Upper lobe of right lung (tissue), 1 donor: ENCODE measurements around the gene DOCK11. TPM values are rescaled to one million over a fixed set of nuclear protein-coding genes. Genes with fewer than 3 reads are reported as not detected.
A peak's percentile ranks its signal among the peaks of the same experiment; 100 is the strongest.
"Not testable (repeated sequence)": the region's sequence is repeated elsewhere in the genome, so short reads cannot be mapped to it uniquely, and the experiment has no call there.

Experiments used
- ATAC-seq: fragments of 200-7000 bp; cut with Tn5 transposase; one replicate; pipeline ENCODE4 v1.9.1; 2020; ENCODE audit warnings: mild to moderate bottlenecking, moderate library complexity
- DNase-seq: peaks from one replicate; pipeline ENCODE4 v3.0.0-alpha.2; 2020
- H3K27ac ChIP-seq: fragments of 200-600 bp; one replicate; pipeline ENCODE4 v1.8.0; 2022
- H3K27me3 ChIP-seq: fragments of 200-600 bp; one replicate; pipeline ENCODE4 v1.8.0; 2022; ENCODE audit warnings: mild to moderate bottlenecking
- H3K36me3 ChIP-seq: fragments of 200-600 bp; one replicate; pipeline ENCODE4 v1.8.0; 2022
- H3K4me1 ChIP-seq: fragments of 200-600 bp; one replicate; pipeline ENCODE4 v1.8.0; 2022
- H3K4me3 ChIP-seq: fragments of 200-600 bp; one replicate; pipeline ENCODE4 v1.8.0; 2022; ENCODE audit warnings: mild to moderate bottlenecking
- H3K9me3 ChIP-seq: fragments of 200-600 bp; one replicate; pipeline ENCODE4 v1.8.0; 2022
- intact Hi-C: fragments of 100-400 bp; cut with DNase I; formaldehyde crosslinking; loops from one replicate; pipeline ENCODE4 v1.11.0; 2022
- total RNA-seq: library from RNA; stranded (reverse); fragmentation: NEBNext Ultra II Directional; extraction: Animal tissue kit (Norgen Biotek cat#: 25700); gene quantifications from one replicate; pipeline ENCODE4 v1.2.1, GENCODE V29; 2021
- TF ChIP-seq, protein P1 (sequence below): fragments of 200-600 bp; IDR thresholded peaks from one replicate; pipeline ENCODE4 v1.8.0; 2022; ENCODE audit warnings: antibody characterized with exemption
- donor health status: DM: no; HTN: yes; CAD: no; lungs with severe emphysema.

The DOCK11 gene
- total RNA-seq, 1 donor from 2014 or later = 55.0 TPM

DNA sequence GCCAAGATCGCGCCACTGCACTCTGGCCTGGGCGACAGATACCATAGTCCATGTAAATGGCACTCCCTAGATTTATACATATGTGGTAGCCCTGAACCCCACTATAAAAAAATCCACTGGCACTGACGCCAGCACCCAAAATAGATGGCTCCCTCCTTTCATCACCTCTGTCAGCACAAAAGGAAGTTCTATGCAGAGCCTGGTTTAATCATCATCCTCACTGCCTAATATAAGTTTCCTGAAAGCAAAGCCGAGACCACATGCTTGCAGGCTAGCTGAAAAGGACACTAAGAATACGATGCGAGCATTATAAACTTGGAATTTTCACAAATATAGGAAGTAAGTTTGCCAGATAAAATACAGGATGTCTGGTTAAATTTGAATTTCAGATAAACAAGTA is 27.5 kb upstream of the DOCK11 start:
- DNase-seq (no peak), ATAC-seq (no peak)
- no peaks in the 10 kb centered on the region for H3K4me1 ChIP-seq
- no peak overlapping the region for H3K4me3 ChIP-seq
- TF ChIP-seq, protein P1, sequence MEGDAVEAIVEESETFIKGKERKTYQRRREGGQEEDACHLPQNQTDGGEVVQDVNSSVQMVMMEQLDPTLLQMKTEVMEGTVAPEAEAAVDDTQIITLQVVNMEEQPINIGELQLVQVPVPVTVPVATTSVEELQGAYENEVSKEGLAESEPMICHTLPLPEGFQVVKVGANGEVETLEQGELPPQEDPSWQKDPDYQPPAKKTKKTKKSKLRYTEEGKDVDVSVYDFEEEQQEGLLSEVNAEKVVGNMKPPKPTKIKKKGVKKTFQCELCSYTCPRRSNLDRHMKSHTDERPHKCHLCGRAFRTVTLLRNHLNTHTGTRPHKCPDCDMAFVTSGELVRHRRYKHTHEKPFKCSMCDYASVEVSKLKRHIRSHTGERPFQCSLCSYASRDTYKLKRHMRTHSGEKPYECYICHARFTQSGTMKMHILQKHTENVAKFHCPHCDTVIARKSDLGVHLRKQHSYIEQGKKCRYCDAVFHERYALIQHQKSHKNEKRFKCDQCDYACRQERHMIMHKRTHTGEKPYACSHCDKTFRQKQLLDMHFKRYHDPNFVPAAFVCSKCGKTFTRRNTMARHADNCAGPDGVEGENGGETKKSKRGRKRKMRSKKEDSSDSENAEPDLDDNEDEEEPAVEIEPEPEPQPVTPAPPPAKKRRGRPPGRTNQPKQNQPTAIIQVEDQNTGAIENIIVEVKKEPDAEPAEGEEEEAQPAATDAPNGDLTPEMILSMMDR = no peak
- no peaks in the 10 kb centered on the region for H3K27me3 ChIP-seq
- intact Hi-C loops = no loop called here
- no peaks in the 10 kb centered on the region for H3K36me3 ChIP-seq
- no peak overlapping the region for H3K27ac ChIP-seq
- H3K9me3 ChIP-seq = no peaks in the 10 kb centered on the region

DNA sequence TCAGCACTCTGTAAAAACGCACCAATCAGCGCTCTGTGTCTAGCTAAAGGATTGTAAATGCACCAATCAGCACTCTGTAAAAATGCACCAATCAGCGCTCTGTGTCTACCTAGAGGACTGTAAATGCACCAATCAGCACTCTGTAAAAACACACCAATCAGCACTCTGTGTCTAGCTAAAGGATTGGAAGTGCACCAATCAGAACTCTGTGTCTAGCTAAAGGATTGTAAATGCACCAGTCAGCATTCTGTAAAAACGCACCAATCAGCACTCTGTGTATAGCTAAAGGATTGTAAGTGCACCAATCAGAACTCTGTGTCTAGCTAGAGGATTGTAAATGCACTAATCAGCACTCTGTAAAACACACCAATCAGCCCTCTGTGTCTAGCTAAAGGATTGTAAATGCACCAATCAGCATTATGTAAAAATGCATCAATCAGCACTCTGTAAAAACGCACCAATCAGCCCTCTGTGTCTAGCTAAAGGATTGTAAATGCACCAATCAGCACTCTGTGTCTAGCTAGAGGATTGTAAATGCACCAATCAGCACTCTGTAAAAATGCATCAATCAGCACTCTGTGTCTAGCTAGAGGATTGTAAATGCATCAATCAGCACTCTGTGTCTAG is 24.8 kb upstream of the DOCK11 start:
- intact Hi-C loops, H3K9me3 ChIP-seq, H3K4me3 ChIP-seq, H3K4me1 ChIP-seq, H3K27ac ChIP-seq, H3K27me3 ChIP-seq, DNase-seq, H3K36me3 ChIP-seq, ATAC-seq: not testable (repeated sequence)

DNA sequence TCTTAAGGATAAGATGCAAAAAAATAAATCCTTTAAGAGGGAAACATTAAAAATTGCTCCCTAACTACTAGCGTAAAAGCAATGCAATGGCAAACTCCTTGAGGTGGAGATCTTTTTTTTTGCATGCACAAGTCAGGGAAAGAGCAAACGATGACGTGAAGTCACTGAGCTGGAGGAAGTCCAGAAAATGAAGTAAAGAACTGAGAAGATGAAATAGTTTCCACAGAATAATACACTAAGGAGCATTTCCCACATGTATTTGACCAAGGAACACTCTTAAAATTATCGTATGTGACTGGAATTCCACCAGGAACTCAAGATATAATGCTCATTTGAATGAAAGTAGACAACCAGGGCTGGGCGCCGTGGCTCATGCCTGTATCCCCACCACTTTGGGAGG is 21.0 kb upstream of the DOCK11 start:
- no peaks in the 10 kb centered on the region for H3K36me3 ChIP-seq
- no peaks in the 10 kb centered on the region for H3K4me1 ChIP-seq
- no peak overlapping the region for H3K27ac ChIP-seq
- ATAC-seq = no peak
- no peak overlapping the region for H3K4me3 ChIP-seq
- no peak for DNase-seq
- no peaks in the 10 kb centered on the region for H3K27me3 ChIP-seq
- TF ChIP-seq, protein P1 = no peak
- intact Hi-C loops = no loop called here
- no peaks in the 10 kb centered on the region for H3K9me3 ChIP-seq

DNA sequence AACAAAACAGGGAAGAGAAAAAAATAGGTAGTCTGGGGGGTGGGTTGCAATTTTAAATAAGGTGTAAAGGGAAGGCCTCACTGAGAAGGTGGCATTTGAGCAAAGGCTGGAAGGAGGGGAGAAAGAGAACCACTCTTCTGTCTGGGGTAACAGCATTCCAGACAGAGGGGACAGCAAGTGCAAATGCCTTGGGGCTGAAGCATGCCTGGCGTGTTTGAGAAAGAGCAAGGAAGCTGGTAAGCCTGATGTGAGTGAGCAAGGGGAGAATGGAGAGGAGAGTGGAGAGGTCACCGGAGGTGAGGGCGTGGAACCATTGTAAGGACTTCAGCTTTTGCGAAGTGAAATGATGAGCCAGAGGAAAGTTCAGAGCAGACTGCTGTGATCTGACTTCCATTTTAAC is 19.7 kb upstream of the DOCK11 start:
- Histone ChIP-seq H3K9me3 (no peaks in the 10 kb centered on the region), H3K4me1 (no peaks in the 10 kb centered on the region), H3K27ac (no peak overlapping the region), H3K27me3 (no peaks in the 10 kb centered on the region), H3K36me3 (no peaks in the 10 kb centered on the region), H3K4me3 (no peak overlapping the region)
- TF ChIP-seq, protein P1 = no peak
- DNase-seq (no peak), ATAC-seq (peak; percentile 56)
- intact Hi-C loops = no loop called here

DNA sequence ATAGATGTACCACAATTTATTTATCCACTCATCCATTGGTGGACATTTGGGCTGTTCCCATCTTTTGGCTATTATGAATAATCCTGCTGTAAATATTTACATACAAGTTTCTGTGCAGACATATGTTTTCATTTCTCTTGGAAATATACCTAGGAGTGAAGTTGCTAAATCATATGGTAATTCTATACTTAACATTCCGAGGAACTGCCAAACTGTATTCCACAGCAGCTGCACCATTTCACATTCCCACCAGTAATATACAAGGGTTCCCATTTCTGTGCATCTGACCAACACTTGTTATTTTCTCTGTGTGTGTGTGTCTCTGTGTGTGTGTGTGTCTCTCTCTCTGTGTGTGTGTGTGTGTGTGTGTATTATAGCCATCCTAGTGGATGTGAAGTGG is 15.4 kb upstream of the DOCK11 start:
- no peaks in the 10 kb centered on the region for H3K4me1 ChIP-seq
- no peaks in the 10 kb centered on the region for H3K36me3 ChIP-seq
- H3K27me3 ChIP-seq = no peaks in the 10 kb centered on the region
- H3K27ac ChIP-seq = no peak overlapping the region
- H3K9me3 ChIP-seq = no peaks in the 10 kb centered on the region
- ATAC-seq (no peak), DNase-seq (no peak)
- intact Hi-C loops = no loop called here
- no peak overlapping the region for H3K4me3 ChIP-seq
- TF ChIP-seq, protein P1 = no peak

DNA sequence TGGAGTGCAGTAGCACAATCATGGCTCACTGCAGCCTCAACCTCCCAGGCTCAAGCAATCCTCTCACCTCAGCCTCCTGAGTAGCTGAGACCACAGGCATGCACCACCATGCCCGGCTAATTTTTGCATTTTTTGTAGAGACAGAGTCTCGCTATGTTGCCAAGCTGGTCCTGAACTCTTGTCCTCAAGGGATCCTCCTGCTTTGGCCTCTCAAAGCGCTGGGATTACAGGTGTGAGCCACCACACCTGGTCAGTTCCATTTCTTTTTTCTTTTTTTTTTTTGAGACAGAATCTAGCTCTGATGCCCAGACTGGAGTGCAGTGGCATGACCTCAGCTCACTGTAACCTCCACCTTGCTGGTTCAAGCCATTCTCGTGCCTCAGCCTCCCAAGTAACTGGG is 13.2 kb upstream of the DOCK11 start:
- H3K4me3 ChIP-seq, H3K4me1 ChIP-seq, H3K27ac ChIP-seq, H3K36me3 ChIP-seq, DNase-seq, H3K9me3 ChIP-seq, H3K27me3 ChIP-seq, intact Hi-C loops, ATAC-seq: not testable (repeated sequence)
